ENCODE measurements around the gene CREB3L1. TPM values are rescaled to one million over a fixed set of nuclear protein-coding genes. Genes with fewer than 3 reads are reported as not detected.

The CREB3L1 gene
- total RNA-seq, 1 donor from 2014 or later: 0.53 TPM

GRCh38 chr11:46293066-46293465 is 15.6 kb downstream of the CREB3L1 start:
- H3K27me3 ChIP-seq (ENCODE audit: control insufficient read depth, insufficient read depth, low read length): peaks cover 4% of the 10 kb centered on the region
- H3K4me3 ChIP-seq (ENCODE audit: low read depth, low read length): no peak overlapping the region
- TF ChIP-seq CTCF (IDR thresholded peaks at IDR 0.05; ENCODE audit: insufficient read depth, low read length, severe bottlenecking): no peak
- FAIRE-seq: no peak
- DNase-seq (ENCODE audit: low read depth): no peak
- no peaks in the 10 kb centered on the region for H3K36me3 ChIP-seq (ENCODE audit: control insufficient read depth, insufficient read depth, low read length)

DNA sequence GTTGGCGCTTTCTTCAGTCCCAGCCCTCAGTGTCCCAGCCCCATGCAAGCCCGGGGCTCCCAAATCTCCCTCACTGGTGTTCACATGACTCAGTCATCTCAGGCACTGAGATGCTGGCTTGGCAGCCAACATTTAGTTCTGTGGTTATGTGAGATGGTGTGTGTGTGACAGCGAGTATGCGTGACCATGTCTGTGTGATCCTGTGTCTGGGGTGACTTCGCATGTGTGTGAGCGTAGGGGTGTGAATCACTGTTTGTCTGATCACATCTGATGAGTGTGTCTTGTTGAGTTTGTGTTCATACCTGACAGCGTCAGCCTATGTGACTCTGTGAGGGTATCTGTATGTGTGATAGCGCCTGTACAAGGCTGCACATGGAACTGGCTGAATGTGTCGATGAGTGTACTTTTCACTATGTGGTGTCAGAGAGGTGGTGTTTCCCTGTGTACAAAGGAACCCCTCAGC is 16.2 kb downstream of the CREB3L1 start:
- H3K36me3 ChIP-seq (ENCODE audit: control insufficient read depth, insufficient read depth, low read length): no peaks in the 10 kb centered on the region
- no peak overlapping the region for H3K4me3 ChIP-seq (ENCODE audit: low read depth, low read length)
- peaks cover 4% of the 10 kb centered on the region for H3K27me3 ChIP-seq (ENCODE audit: control insufficient read depth, insufficient read depth, low read length)
- FAIRE-seq (no peak), DNase-seq (ENCODE audit: low read depth) (peak; percentile 22)
- no peak for TF ChIP-seq CTCF (IDR thresholded peaks at IDR 0.05; ENCODE audit: insufficient read depth, low read length, severe bottlenecking)

GRCh38 chr11:46294365-46295309 is 17.2 kb downstream of the CREB3L1 start:
- no peak for TF ChIP-seq CTCF (IDR thresholded peaks at IDR 0.05; ENCODE audit: insufficient read depth, low read length, severe bottlenecking)
- H3K27me3 ChIP-seq (ENCODE audit: control insufficient read depth, insufficient read depth, low read length): peaks cover 2% of the 10 kb centered on the region
- FAIRE-seq (no peak), DNase-seq (ENCODE audit: low read depth) (no peak)
- no peaks in the 10 kb centered on the region for H3K36me3 ChIP-seq (ENCODE audit: control insufficient read depth, insufficient read depth, low read length)
- H3K4me3 ChIP-seq (ENCODE audit: low read depth, low read length): no peak overlapping the region

DNA sequence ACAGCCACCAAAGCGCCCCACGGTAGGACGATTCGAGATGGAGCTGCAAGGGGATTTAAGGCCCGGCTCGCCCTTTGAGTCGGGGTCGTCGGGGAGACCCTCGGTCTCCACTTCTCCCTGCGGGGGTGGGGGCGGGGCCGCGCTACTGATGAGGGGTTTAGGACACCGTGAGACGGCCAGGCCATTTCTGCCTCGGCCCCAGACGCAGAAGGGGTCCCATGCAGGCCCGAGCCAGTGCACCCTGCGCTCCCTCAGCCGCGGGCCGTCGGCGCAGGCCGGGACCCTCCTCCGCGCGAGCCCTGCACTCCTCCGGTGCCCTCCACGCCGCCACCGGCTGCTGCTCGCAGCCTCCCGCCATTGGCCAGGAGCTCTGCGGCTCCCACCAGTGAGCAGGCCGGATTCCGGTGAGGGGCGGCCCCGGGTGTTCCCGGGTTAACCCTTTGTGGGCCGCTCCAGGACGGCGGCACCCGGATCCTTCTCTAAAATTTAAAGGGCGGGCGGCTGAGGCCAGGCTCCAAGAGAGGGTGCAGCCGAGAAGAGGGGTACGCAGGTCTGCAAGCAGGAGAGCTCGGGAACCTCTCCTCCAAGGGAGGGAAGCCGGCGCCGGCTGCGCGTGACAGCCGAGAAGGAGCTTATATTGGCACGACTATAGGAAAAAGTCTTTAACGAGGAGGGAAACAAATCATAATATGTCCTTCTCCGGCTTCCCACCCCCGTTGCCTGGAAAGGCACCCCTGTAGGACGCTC is 18.0 kb downstream of the CREB3L1 start:
- peak overlapping the region; percentile 27 for H3K4me3 ChIP-seq (ENCODE audit: low read depth, low read length)
- FAIRE-seq (no peak), DNase-seq (ENCODE audit: low read depth) (peak; percentile 42)
- peaks cover 2% of the 10 kb centered on the region for H3K27me3 ChIP-seq (ENCODE audit: control insufficient read depth, insufficient read depth, low read length)
- H3K36me3 ChIP-seq (ENCODE audit: control insufficient read depth, insufficient read depth, low read length): no peaks in the 10 kb centered on the region
- no peak for TF ChIP-seq CTCF (IDR thresholded peaks at IDR 0.05; ENCODE audit: insufficient read depth, low read length, severe bottlenecking)

DNA sequence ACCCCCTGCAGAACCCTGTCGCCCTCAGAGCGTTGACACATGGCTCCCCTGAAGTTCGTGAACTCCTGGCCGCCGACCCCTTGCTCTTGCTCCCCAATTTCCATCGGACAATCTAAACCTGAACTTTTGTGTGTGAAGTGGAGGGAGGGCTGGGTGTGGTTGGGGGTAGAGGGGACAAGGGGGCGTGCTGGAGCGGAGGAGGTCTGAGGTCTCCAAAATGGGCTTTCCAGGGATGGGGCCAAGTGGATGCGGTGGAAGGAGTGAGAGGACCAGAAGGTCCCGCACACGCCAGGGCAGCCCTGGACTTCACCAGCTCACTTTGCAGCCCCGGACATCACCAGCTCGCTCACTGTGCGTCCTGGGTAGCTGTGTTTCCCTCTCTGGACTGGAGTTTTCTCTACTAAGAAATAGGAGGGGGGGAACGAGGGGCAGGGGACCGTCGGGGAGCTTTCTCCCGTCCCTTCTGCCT is 18.6 kb downstream of the CREB3L1 start:
- Histone ChIP-seq H3K27me3 (ENCODE audit: control insufficient read depth, insufficient read depth, low read length) (peaks cover 2% of the 10 kb centered on the region), H3K36me3 (ENCODE audit: control insufficient read depth, insufficient read depth, low read length) (no peaks in the 10 kb centered on the region), H3K4me3 (ENCODE audit: low read depth, low read length) (peak overlapping the region; percentile 27)
- DNase-seq (ENCODE audit: low read depth) (no peak), FAIRE-seq (no peak)
- TF ChIP-seq CTCF (IDR thresholded peaks at IDR 0.05; ENCODE audit: insufficient read depth, low read length, severe bottlenecking): no peak

Measured in bronchial epithelial cell (primary cell).